CD4-positive, alpha-beta T cell treated with Interleukin-4 for 1 hour (primary cell): ENCODE data around the gene TRPC6.
"Not testable (repeated sequence)": the region's sequence is repeated elsewhere in the genome, so short reads cannot be mapped to it uniquely, and the experiment has no call there.

Experiments
- DNase-seq, 2 donors: peaks; one replicate each; pipeline ENCODE4 v3.0.0-alpha.2; 2020 to 2022

The TRPC6 gene

GRCh38 chr11:101516546-101516945 lies 67.3 kb downstream of the TRPC6 start:
- no peak for DNase-seq

- no peak for DNase-seq
Measured at GRCh38 chr11:101511065-101511464, 72.7 kb downstream of the TRPC6 start.

- no peak for DNase-seq
Measured at GRCh38 chr11:101510591-101510990, 73.2 kb downstream of the TRPC6 start.

GRCh38 chr11:101509922-101510321 lies 73.9 kb downstream of the TRPC6 start:
- no peak for DNase-seq

GRCh38 chr11:101508370-101508769 lies 75.4 kb downstream of the TRPC6 start:
- no peak for DNase-seq

- no peak for DNase-seq
Measured at GRCh38 chr11:101498891-101499290, 84.9 kb downstream of the TRPC6 start.

- DNase-seq, result no peak
Measured at GRCh38 chr11:101497291-101497690, 86.5 kb downstream of the TRPC6 start.

- no peak for DNase-seq
Measured at GRCh38 chr11:101487775-101488174, 96.0 kb downstream of the TRPC6 start.

- no peak for DNase-seq
Measured at GRCh38 chr11:101482556-101483124, 101.2 kb downstream of the TRPC6 start.

- no peak for DNase-seq
Measured at GRCh38 chr11:101478587-101479369, 105.0 kb downstream of the TRPC6 start.

GRCh38 chr11:101477926-101478325 lies 105.9 kb downstream of the TRPC6 start:
- DNase-seq, result no peak

- DNase-seq, result no peak
Measured at GRCh38 chr11:101476191-101476590, 107.6 kb downstream of the TRPC6 start.

GRCh38 chr11:101475699-101476098 lies 108.1 kb downstream of the TRPC6 start:
- DNase-seq, result no peak

- DNase-seq, result no peak
Measured at GRCh38 chr11:101474666-101475065, 109.1 kb downstream of the TRPC6 start.

- DNase-seq, result no peak
Measured at GRCh38 chr11:101470881-101471520, 112.8 kb downstream of the TRPC6 start.

- no peak for DNase-seq
Measured at GRCh38 chr11:101470419-101470818, 113.4 kb downstream of the TRPC6 start.

- DNase-seq, result no peak
Measured at GRCh38 chr11:101466352-101466751, 117.5 kb downstream of the TRPC6 start.

GRCh38 chr11:101464388-101464787 lies 119.4 kb downstream of the TRPC6 start:
- not testable (repeated sequence) for DNase-seq

- no peak for DNase-seq
Measured at GRCh38 chr11:101459020-101459419, 124.8 kb downstream of the TRPC6 start.

GRCh38 chr11:101458161-101458560 lies 125.6 kb downstream of the TRPC6 start:
- no peak for DNase-seq

- no peak for DNase-seq
Measured at GRCh38 chr11:101456812-101457211, 127.0 kb downstream of the TRPC6 start.

- no peak for DNase-seq
Measured at GRCh38 chr11:101453682-101454081, 130.1 kb downstream of the TRPC6 start.

GRCh38 chr11:101448881-101449442 lies 134.8 kb downstream of the TRPC6 start:
- DNase-seq, result no peak

GRCh38 chr11:101446726-101447125 lies 137.1 kb downstream of the TRPC6 start:
- DNase-seq, result no peak
